SK-N-SH (cell line): ENCODE results near the gene EEIG1. TPM values are rescaled to one million over a fixed set of nuclear protein-coding genes. Genes with fewer than 3 reads are reported as not detected.

Experiments
- CTCF ChIA-PET: fragments of 300-600, 350-600 bp; formaldehyde crosslinking; extraction: SDS; loops from one replicate; lab custom pipeline; 2021; lab: Yijun Ruan, JAX
- POLR2A ChIA-PET: fragments of 350-600 bp; sonication (Branson Sonifier 250); formaldehyde crosslinking; extraction: SDS; loops from one replicate; lab custom pipeline; 2020; ENCODE audit warnings: antibody characterized with exemption, inconsistent platforms; lab: Yijun Ruan, JAX
- DNase-seq: peaks from one replicate; pipeline ENCODE4 v3.0.0; 2012
- H2AFZ ChIP-seq: fragments of 200-600 bp; sonication (generic); 2 replicates; pipeline ENCODE4 v1.8.1; 2016; ENCODE audit warnings: antibody characterized with exemption, mild to moderate bottlenecking, low read depth
- H3F3A ChIP-seq: fragments of 200-600 bp; sonication (generic); replicated peaks from 2 replicates; pipeline ENCODE3; 2016; ENCODE audit warnings: antibody characterized with exemption, mild to moderate bottlenecking; ENCODE audit not compliant: insufficient read depth
- H3K27ac ChIP-seq, 2 experiments: fragments of 200-500 bp in 1 of 2; fragments of 200-600 bp in 1 of 2; sonication (Bioruptor generic) in 1 of 2; sonication (generic), shearing (Covaris generic) in 1 of 2; 2 replicates each; pipeline versions ENCODE4 v1.5.1 to v1.6.1; 2014 to 2016; ENCODE audit warnings: low read depth in 2 of 2, inconsistent platforms in 1 of 2, low read length in 1 of 2, mild to moderate bottlenecking in 1 of 2, mixed read lengths in 1 of 2
- H3K27me3 ChIP-seq: fragments of 200-600 bp; sonication (generic), shearing (Covaris generic); 2 replicates; pipeline ENCODE4 v1.6.1; 2016; ENCODE audit warnings: mixed run types; ENCODE audit not compliant: insufficient read depth
- H3K36me3 ChIP-seq, 2 experiments: fragments of 200-500 bp in 1 of 2; fragments of 200-600 bp in 1 of 2; sonication (Bioruptor generic) in 1 of 2; sonication (generic) in 1 of 2; replicated peaks in 1 of 2; 2 replicates each; pipeline versions ENCODE3 to v1.5.1; 2014 to 2016; ENCODE audit warnings: low read length in 1 of 2, mild to moderate bottlenecking in 1 of 2; ENCODE audit not compliant: insufficient read depth in 2 of 2, control insufficient read depth in 1 of 2
- H3K4me1 ChIP-seq, 2 experiments: fragments of 200-500 bp in 1 of 2; fragments of 200-600 bp in 1 of 2; sonication (Bioruptor generic) in 1 of 2; sonication (generic), shearing (Covaris generic) in 1 of 2; 2 replicates each; pipeline versions ENCODE4 v1.5.1 to v1.6.1; 2014 to 2016; ENCODE audit warnings: low read depth in 1 of 2, low read length in 1 of 2, mixed run types in 1 of 2; ENCODE audit not compliant: insufficient read depth in 2 of 2, control insufficient read depth in 1 of 2
- H3K4me2 ChIP-seq: fragments of 200-600 bp; sonication (generic), shearing (Covaris generic); 2 replicates; pipeline ENCODE4 v1.6.1; 2017; ENCODE audit warnings: mixed run types
- H3K4me3 ChIP-seq, 2 experiments: fragments of 200-500 bp in 1 of 2; fragments of 200-600 bp in 1 of 2; sonication (Bioruptor generic) in 1 of 2; sonication (generic), shearing (Covaris generic) in 1 of 2; 2 replicates each; pipeline versions ENCODE4 v1.5.1 to v1.8.1; 2014 to 2016; ENCODE audit warnings: low read depth in 2 of 2, inconsistent platforms in 1 of 2, low read length in 1 of 2, mild to moderate bottlenecking in 1 of 2, mixed read lengths in 1 of 2, moderate library complexity in 1 of 2
- H3K79me2 ChIP-seq: fragments of 200-600 bp; sonication (generic); 2 replicates; pipeline ENCODE4 v1.8.1; 2017; ENCODE audit warnings: mild to moderate bottlenecking; ENCODE audit not compliant: insufficient read depth
- H3K9ac ChIP-seq: fragments of 200-600 bp; sonication (generic); 2 replicates; pipeline ENCODE4 v1.6.1; 2017; ENCODE audit warnings: mixed run types
- H3K9me2 ChIP-seq: fragments of 200-600 bp; sonication (generic); 2 replicates; pipeline ENCODE4 v1.6.1; 2017; ENCODE audit warnings: mixed run types
- H3K9me3 ChIP-seq: fragments of 200-600 bp; sonication (generic); 2 replicates; pipeline ENCODE4 v1.6.1; 2017; ENCODE audit warnings: mixed run types, mild to moderate bottlenecking, moderate library complexity
- H4K20me1 ChIP-seq: fragments of 200-600 bp; sonication (generic); 2 replicates; pipeline ENCODE4 v1.6.1; 2017; ENCODE audit warnings: mild to moderate bottlenecking, mixed run types; ENCODE audit not compliant: insufficient read depth
- CHD2 ChIP-seq: fragments of 150-350 bp; IDR thresholded peaks from 2 replicates; pipeline ENCODE4 v1.6.1; 2018; ENCODE audit warnings: low read length; ENCODE audit not compliant: partially characterized antibody
- FOXM1 ChIP-seq: IDR thresholded peaks from 2 replicates; pipeline ENCODE4 v1.4.0; 2012; ENCODE audit warnings: low read depth, mild to moderate bottlenecking
- NFIC ChIP-seq: IDR thresholded peaks from 2 replicates; pipeline ENCODE4 v1.4.0; 2012; ENCODE audit warnings: borderline replicate concordance
- NRF1 ChIP-seq: IDR thresholded peaks from 2 replicates; pipeline ENCODE4 v1.6.1; 2012; ENCODE audit warnings: low read depth, mild to moderate bottlenecking, low read length
- POLR2AphosphoS5 ChIP-seq: IDR thresholded peaks from 2 replicates; pipeline ENCODE4 v1.6.1; 2012; ENCODE audit warnings: low read depth, low read length
- RCOR1 ChIP-seq: fragments of 150-350 bp; IDR thresholded peaks from 2 replicates; pipeline ENCODE4 v1.6.1; 2017; ENCODE audit warnings: antibody characterized with exemption, low read length
- RFX5 ChIP-seq: IDR thresholded peaks from 2 replicates; pipeline ENCODE4 v1.6.1; 2012; ENCODE audit warnings: mild to moderate bottlenecking, improper control_type of control experiment, low read length
- RXRA ChIP-seq: IDR thresholded peaks from 2 replicates; pipeline ENCODE4 v1.4.0; 2012; ENCODE audit warnings: low read depth, mild to moderate bottlenecking, borderline replicate concordance
- SIN3A ChIP-seq: IDR thresholded peaks from 2 replicates; pipeline ENCODE4 v1.6.1; 2012; ENCODE audit warnings: low read depth, mild to moderate bottlenecking, low read length, moderate library complexity, borderline replicate concordance
- SMC3 ChIP-seq: IDR thresholded peaks from 2 replicates; pipeline ENCODE4 v1.6.1; 2012; ENCODE audit warnings: low read depth, low read length, improper control_type of control experiment
- TAF1 ChIP-seq: IDR thresholded peaks from 2 replicates; pipeline ENCODE4 v1.6.1; 2012; ENCODE audit warnings: low read depth, mild to moderate bottlenecking, low read length, moderate library complexity, borderline replicate concordance
- TCF12 ChIP-seq: IDR thresholded peaks from 2 replicates; pipeline ENCODE4 v1.4.0; 2012
- WGBS: methylation state at CpG from one replicate; pipeline ENCODE4 v1.1.6; 2017; ENCODE audit warnings: low lambda C conversion rate; 5-methylcytosine and 5-hydroxymethylcytosine counted together
- polyA plus RNA-seq, 3 experiments: library from polyadenylated mRNA; depleted of rRNA; stranded (reverse); fragments of >200 nt; gene quantifications; 2 replicates each; pipeline ENCODE4 v1.2.3, GENCODE V29; 2012

The EEIG1 gene
- 17.9 and 26.2 TPM in 2 replicates for polyA plus RNA-seq (2012; rRNA removed)
- polyA plus RNA-seq (2012; cell fraction: cytosol; rRNA removed) = 15.9 and 18.6 TPM in 2 replicates
- 32.9 and 55.0 TPM in 2 replicates for polyA plus RNA-seq (2012; cell fraction: nucleus; rRNA removed)

- H4K20me1 ChIP-seq = peaks cover 43% of the 10 kb centered on the region
- peaks cover 16 to 39% of the 10 kb centered on the region in 2 experiments; a peak in 3 of 4 replicates for H3K4me1 ChIP-seq
- H3K27ac ChIP-seq = peak within 1 kb of the TSS; percentile 77 to 81
- no peaks in the 10 kb centered on the region for H3K9me2 ChIP-seq
- no peaks in the 10 kb centered on the region for H3K27me3 ChIP-seq
- no peaks in the 10 kb centered on the region for H3K36me3 ChIP-seq
- WGBS = 2% methylated on average over 16 of the region's 93 CpGs
- TF ChIP-seq SIN3A = peak; percentile 42; the same call in 1 of the 2 replicates
- TF ChIP-seq TAF1 = peak; percentile 55
- 0 out of 2 replicates have a peak, but pooled peaks have one; percentile 3 for TF ChIP-seq RCOR1
- peak; percentile 63 for TF ChIP-seq POLR2AphosphoS5
- TF ChIP-seq CHD2 = peak; percentile 46
- TF ChIP-seq RXRA = no peak
- TF ChIP-seq NFIC = no peak
- TF ChIP-seq FOXM1 = no peak
- 0 out of 2 replicates have a peak, but pooled peaks have one; percentile 25 for TF ChIP-seq RFX5
- TF ChIP-seq NRF1 = peak; percentile 77
- TF ChIP-seq, all 33 proteins: peak for 7
- CTCF ChIA-PET = interaction anchor here (1.0 to 6.2 kb wide), 14 partner anchors 10 to 137 kb away, joined by 3 to 60 read pairs (median 4); partner anchors contain the start of gene PIP5KL1
- DNase-seq = peak; percentile 98
- Histone ChIP-seq H3K79me2 (peaks cover 46% of the 10 kb centered on the region), H3K9me3 (no peaks in the 10 kb centered on the region), H3F3A (no peaks in the 10 kb centered on the region), H2AFZ (peak within 1 kb of the TSS; percentile 98), H3K4me3 (peak within 1 kb of the TSS; percentile 72 to 96), H3K9ac (peak within 1 kb of the TSS; percentile 79), H3K4me2 (peak within 1 kb of the TSS; percentile 98)
- POLR2A ChIA-PET = interaction anchor here (0.6 to 2.0 kb wide), 8 partner anchors 12 to 66 kb away, joined by 3 to 6 read pairs (median 4); no protein-coding TSS in a partner anchor
Observed at GRCh38 chr9:127980706-127981558, at the start of gene EEIG1. Gene EEIG1, minus strand, starts transcription at chr9:127980989. Its CDS starts 852 bp downstream, at chr9:127980137.

- Histone ChIP-seq H3K4me3 (no peak overlapping the region), H3K36me3 (no peaks in the 10 kb centered on the region), H3K9me2 (no peaks in the 10 kb centered on the region), H2AFZ (no peak overlapping the region), H4K20me1 (no peaks in the 10 kb centered on the region), H3K4me2 (no peak overlapping the region), H3K27ac (no peak overlapping the region), H3K79me2 (no peaks in the 10 kb centered on the region), H3K4me1 (peaks cover 1 to 10% of the 10 kb centered on the region in 2 experiments; a peak in 2 of 4 replicates), H3F3A (no peaks in the 10 kb centered on the region), H3K27me3 (no peaks in the 10 kb centered on the region), H3K9me3 (no peaks in the 10 kb centered on the region), H3K9ac (no peak overlapping the region)
- WGBS = 82% methylated on average over 4 of the region's 4 CpGs
- no peak for DNase-seq
- POLR2A ChIA-PET = no interaction called here
- no peak for TF ChIP-seq TCF12
- TF ChIP-seq TAF1 = no peak
- TF ChIP-seq SMC3 = no peak
- TF ChIP-seq, all 33 proteins: peak for 0
- CTCF ChIA-PET = interaction anchor here (0.9 to 3.6 kb wide), 10 partner anchors 7 to 90 kb away, joined by 4 to 24 read pairs (median 6); partner anchors contain the start of gene EEIG1
Observed at GRCh38 chr9:128027705-128028104, 46.9 kb upstream of the EEIG1 start.
